HK-2 (cell line): ENCODE results near the gene LIMA1.
"Not testable (repeated sequence)": the region's sequence is repeated elsewhere in the genome, so short reads cannot be mapped to it uniquely, and the experiment has no call there.

Experiments used
- DNase-seq: peaks from one replicate; pipeline ENCODE4 v3.0.0-alpha.2; 2018; ENCODE audit not compliant: unreplicated experiment

Gene LIMA1

GRCh38 chr12:50187084-50187900, 96.0 kb downstream of the LIMA1 start:
- no peak for DNase-seq

- no peak for DNase-seq
Measured at GRCh38 chr12:50186681-50187080, 96.6 kb downstream of the LIMA1 start.

GRCh38 chr12:50185970-50186663, 97.2 kb downstream of the LIMA1 start:
- no peak for DNase-seq

- DNase-seq: no peak
Measured at GRCh38 chr12:50185301-50185895, 97.9 kb downstream of the LIMA1 start.

GRCh38 chr12:50184261-50184660, 99.1 kb downstream of the LIMA1 start:
- no peak for DNase-seq

- no peak for DNase-seq
Measured at GRCh38 chr12:50182461-50182860, 100.9 kb downstream of the LIMA1 start.

- no peak for DNase-seq
Measured at GRCh38 chr12:50181691-50182090, 101.6 kb downstream of the LIMA1 start.

- no peak for DNase-seq
Measured at GRCh38 chr12:50175716-50176026, 107.6 kb downstream of the LIMA1 start.

GRCh38 chr12:50174971-50175715, 108.2 kb downstream of the LIMA1 start:
- DNase-seq: no peak

- DNase-seq: peak; percentile 99
Measured at GRCh38 chr12:50167049-50167828, 116.1 kb downstream of the LIMA1 start, which contains the start of gene CERS5. Gene CERS5, minus strand, starts transcription at chr12:50167369. Its CDS starts 72 bp downstream, at chr12:50167297.

- peak; percentile 57 for DNase-seq
Measured at GRCh38 chr12:50166799-50167048, 116.6 kb downstream of the LIMA1 start.

- DNase-seq: no peak
Measured at GRCh38 chr12:50164963-50165362, 118.4 kb downstream of the LIMA1 start.

- no peak for DNase-seq
Measured at GRCh38 chr12:50162230-50162629, 121.1 kb downstream of the LIMA1 start.

- DNase-seq: no peak
Measured at GRCh38 chr12:50160643-50161042, 122.7 kb downstream of the LIMA1 start.

GRCh38 chr12:50157259-50157658, 126.1 kb downstream of the LIMA1 start:
- DNase-seq: no peak

GRCh38 chr12:50156641-50157040, 126.7 kb downstream of the LIMA1 start:
- DNase-seq: no peak

- DNase-seq: not testable (repeated sequence)
Measured at GRCh38 chr12:50154947-50155346, 128.4 kb downstream of the LIMA1 start.

- DNase-seq: no peak
Measured at GRCh38 chr12:50151047-50151687, 132.2 kb downstream of the LIMA1 start.

GRCh38 chr12:50149311-50149710, 134.0 kb downstream of the LIMA1 start:
- DNase-seq: no peak

GRCh38 chr12:50148011-50148410, 135.3 kb downstream of the LIMA1 start:
- not testable (repeated sequence) for DNase-seq

- DNase-seq: no peak
Measured at GRCh38 chr12:50147281-50147680, 136.0 kb downstream of the LIMA1 start.
